ENCODE results near the gene CYP2A6. TPM values are rescaled to one million over a fixed set of nuclear protein-coding genes. Genes with fewer than 3 reads are reported as not detected.
A peak's percentile ranks its signal among the peaks of the same experiment; 100 is the strongest.
"Not testable (repeated sequence)": the region's sequence is repeated elsewhere in the genome, so short reads cannot be mapped to it uniquely, and the experiment has no call there.

The CYP2A6 gene
- total RNA-seq, 3 donors from 2014 or later = 0.38 to 0.50 (median 0.38) TPM

DNA sequence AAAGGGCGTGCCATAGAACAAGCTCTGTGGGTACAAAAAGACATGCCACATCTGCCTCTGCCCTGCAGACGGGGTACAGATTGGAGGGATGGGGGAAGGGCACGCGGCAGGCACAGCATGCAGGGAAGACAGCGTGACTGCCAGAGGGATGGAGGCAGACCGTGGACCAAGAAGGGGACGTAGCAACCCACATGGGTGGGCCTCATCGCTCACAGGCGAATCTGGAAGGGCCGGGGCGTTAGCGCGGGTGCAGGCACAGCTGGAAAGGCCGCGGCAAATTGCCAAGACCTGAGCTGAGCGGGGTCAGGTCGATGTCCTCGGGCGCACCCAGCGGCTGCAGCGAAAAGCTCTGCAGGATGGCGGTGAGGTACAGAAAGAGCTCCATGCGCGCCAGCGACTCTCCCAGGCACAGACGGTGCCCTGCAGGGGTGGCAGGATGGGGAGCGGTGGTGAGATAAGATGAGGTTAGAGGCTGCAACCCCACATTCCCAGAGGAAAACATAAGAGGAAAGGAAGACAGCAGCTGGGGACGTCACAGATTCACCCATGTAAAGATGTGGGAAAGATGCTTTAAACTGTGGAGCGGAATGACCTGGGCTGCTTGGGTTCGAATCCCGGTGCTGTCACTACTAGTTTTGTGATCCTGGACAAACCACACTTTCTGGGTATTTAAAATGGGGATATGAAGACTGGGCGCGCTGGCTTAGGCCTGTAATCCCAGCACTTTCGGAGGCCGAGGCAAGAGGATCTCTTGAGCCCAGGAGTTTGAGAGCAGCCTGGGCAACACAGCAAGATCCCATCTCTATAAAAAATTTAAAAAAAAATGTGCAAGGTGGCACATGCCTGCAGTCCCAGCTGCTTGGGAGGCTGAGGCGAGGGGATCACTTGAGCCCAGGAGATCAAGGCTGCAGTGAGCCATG, 31.5 kb downstream of the CYP2A6 start:
- peak; percentile 96 to 97 for ATAC-seq
- H3K9me3 Mint-ChIP-seq; H3K36me3 Mint-ChIP-seq (ENCODE audit: insufficient read depth); H3K27me3 Mint-ChIP-seq (ENCODE audit: low read depth): not testable (repeated sequence)
- Mint-ChIP-seq H3K4me1 (ENCODE audit: low read depth) (peaks cover 35% of the 10 kb centered on the region), H3K4me3 (peak overlapping the region; percentile 70)
- DNase-seq = peak; percentile 78

DNA sequence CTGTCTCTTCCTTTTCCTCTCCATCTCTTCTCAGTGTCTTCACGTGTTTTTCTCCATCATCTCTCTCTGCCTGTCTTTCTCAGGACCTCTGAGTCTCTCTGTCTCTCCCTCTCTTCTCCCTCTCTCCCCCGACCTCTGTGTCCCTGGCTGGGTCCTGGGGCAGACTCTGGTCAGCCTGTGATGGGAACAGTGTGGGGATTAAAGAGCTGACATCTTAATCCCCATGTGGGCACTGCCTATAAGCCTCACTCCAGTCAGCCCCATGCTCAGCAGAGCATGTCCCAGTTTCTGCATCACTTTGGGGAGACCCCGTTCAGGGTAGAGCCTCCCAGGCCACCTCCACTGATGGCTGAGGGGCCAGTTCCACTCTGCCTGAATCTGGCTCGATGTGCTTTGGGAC, 35.0 kb downstream of the CYP2A6 start:
- ATAC-seq = no peak
- Mint-ChIP-seq H3K4me1 (ENCODE audit: low read depth) (peaks cover 51% of the 10 kb centered on the region), H3K9me3 (no peaks in the 10 kb centered on the region), H3K4me3 (no peak overlapping the region), H3K36me3 (ENCODE audit: insufficient read depth) (no peaks in the 10 kb centered on the region), H3K27me3 (ENCODE audit: low read depth) (no peaks in the 10 kb centered on the region)
- no peak for DNase-seq

DNA sequence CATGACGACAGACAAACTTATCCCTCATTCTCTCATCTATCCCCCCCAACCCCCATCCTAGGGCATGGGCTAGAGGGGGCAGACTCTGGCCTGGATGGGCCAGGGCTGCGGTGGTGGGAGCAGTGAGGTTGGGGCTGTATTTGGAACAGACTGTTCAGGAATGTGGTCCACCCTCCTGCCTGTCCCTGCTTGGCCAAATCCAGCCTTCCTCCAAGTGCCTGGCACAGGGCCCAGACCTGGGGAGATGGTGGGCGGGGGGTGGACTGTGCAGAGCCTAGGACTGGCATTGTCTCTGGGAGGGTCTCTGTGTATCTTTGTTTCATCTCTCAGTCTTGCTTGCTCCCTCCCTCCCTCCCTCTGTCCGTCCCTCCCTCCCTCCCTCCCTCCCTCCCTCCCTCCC, 37.1 kb downstream of the CYP2A6 start:
- Mint-ChIP-seq H3K4me1 (ENCODE audit: low read depth) (peaks cover 46% of the 10 kb centered on the region), H3K4me3 (no peak overlapping the region), H3K9me3 (no peaks in the 10 kb centered on the region), H3K27me3 (ENCODE audit: low read depth) (no peaks in the 10 kb centered on the region), H3K36me3 (ENCODE audit: insufficient read depth) (peaks cover 2% of the 10 kb centered on the region)
- DNase-seq (no peak), ATAC-seq (no peak)

DNA sequence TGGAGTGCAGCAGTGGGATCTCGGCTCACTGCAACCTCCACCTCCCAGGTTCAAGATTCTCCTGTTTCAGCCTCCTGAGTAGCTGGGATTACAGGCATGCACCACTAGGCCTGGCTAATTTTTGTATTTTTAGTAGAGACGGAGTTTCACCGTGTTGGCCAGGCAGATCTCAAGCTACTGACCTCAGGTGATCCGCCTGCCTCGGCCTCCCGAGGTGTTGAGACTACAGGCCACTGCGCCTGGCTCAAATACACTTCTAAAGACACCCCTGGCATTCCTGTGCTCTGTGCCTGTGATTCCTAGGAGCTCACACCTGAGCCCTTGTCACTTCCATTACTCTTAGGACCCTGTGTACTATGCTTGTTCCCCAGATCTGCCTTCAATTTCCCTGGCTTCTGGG, 37.7 kb downstream of the CYP2A6 start:
- ATAC-seq; H3K9me3 Mint-ChIP-seq; DNase-seq; H3K36me3 Mint-ChIP-seq (ENCODE audit: insufficient read depth); H3K27me3 Mint-ChIP-seq (ENCODE audit: low read depth): not testable (repeated sequence)
- Mint-ChIP-seq H3K4me3 (peak overlapping the region; percentile 87), H3K4me1 (ENCODE audit: low read depth) (peaks cover 45% of the 10 kb centered on the region)

DNA sequence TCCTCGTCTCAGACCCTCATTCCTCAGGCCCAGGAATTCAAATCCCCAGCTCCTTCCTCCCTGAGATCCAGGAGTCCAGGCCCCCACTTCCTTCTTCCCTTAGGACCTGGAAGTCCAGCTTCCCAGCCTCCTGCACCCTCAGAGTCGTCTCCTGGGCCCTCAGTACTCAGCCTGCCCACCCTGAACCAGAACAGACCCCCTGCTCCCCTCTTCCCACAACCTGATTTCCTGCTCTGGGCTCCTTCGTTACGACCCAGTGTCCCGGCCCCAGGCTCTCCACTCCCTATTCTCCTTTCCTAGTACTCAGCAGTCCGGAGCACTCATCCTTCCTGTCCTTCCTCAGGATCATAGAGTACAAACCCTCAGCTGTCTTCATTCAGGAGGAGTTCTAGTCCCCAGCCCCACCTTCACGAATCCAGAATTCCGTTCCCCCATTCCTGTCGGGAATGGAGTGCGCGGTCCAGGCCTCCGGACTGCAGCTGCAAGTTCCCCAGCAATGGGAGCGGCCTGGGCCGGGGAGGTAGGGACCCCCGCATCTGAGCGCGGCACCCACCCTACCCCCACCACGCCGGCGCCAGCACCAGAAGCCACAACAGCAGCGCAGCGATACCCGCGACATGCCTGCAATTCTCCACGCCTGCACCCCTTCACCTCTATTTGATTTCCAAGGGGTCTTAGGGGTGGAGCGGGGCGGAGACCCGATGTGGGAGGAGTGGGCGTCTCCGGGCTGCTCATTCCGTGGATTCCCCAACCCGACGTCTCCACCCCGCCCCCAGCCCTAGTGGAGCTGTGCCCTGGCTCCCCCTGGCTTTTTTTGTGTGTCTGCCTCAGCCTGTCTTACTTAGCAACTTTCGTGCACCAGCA, 38.5 kb downstream of the CYP2A6 start:
- DNase-seq = no peak

DNA sequence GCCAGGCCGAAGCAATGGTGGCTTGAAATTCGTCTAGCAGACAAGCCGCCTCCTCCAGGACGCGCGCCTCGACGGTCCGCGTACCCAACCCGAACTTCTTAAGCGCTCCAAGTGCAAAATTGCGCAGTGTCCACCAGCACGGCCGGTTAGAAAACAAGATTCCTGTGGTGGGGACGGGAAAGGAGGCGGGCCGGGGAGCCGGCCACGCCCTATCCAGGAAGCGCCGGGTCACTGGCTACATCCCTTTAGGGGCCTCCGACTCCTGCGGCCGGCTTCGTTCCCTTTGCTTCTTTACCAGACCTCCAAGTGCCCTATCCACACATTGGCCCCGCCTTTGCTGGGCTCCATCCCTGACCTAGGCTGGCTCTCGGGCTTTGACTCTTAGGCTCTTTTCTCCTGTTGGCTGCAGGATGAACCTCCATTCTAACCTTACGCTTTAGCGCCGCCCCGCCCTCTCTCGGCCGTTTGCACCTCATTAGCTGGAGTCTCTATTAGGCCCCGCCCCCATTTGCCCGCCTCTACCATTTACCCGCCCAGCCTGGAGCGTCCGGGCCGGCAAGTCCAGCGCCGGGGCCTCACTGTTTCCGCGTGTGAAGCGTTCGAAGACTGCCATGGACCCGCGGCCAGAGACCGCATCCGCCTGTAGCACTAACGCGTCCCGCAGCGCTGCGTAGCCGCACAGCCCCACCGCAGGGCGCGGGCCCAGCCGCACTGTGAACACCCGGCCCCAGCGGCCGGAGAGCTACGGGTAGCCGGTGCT, 39.4 kb downstream of the CYP2A6 start:
- Mint-ChIP-seq H3K4me3 (peak overlapping the region; percentile 87), H3K36me3 (ENCODE audit: insufficient read depth) (peaks cover 12% of the 10 kb centered on the region), H3K4me1 (ENCODE audit: low read depth) (peaks cover 59% of the 10 kb centered on the region)
- not testable (repeated sequence) for H3K9me3 Mint-ChIP-seq; H3K27me3 Mint-ChIP-seq (ENCODE audit: low read depth); DNase-seq
- ATAC-seq = peak; percentile 83 to 86

More for the DNA sequence above, 38.5 kb downstream of the CYP2A6 start:
- H3K4me1 Mint-ChIP-seq (ENCODE audit: low read depth) = peaks cover 50% of the 10 kb centered on the region
- H3K36me3 Mint-ChIP-seq (ENCODE audit: insufficient read depth) = peaks cover 10% of the 10 kb centered on the region
- H3K4me3 Mint-ChIP-seq = peak overlapping the region; percentile 87
- ATAC-seq = no peak
- H3K9me3 Mint-ChIP-seq = no peaks in the 10 kb centered on the region
- no peaks in the 10 kb centered on the region for H3K27me3 Mint-ChIP-seq (ENCODE audit: low read depth)

DNA sequence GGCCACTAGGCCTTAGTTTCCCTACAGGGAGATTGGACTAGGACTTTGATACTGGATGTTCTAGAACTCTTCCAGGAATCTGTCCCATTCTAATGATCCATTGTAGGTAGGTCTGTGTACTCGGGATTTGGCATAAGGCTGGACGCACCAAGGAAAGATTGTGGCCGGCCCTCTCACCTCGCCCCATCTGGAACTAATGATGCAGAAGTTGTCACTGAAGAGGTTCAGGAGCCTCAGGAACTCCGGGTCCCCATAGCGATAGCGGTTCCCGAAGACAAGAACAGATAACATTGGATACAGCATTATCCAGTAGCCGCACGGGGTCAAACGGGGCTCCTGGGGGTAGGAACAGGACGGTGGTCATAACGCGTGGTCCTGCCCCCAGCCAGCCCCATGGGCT, 40.1 kb downstream of the CYP2A6 start:
- Mint-ChIP-seq H3K9me3 (no peaks in the 10 kb centered on the region), H3K36me3 (ENCODE audit: insufficient read depth) (peaks cover 12% of the 10 kb centered on the region), H3K4me1 (ENCODE audit: low read depth) (peaks cover 66% of the 10 kb centered on the region), H3K4me3 (peak overlapping the region; percentile 49), H3K27me3 (ENCODE audit: low read depth) (no peaks in the 10 kb centered on the region)
- ATAC-seq (no peak), DNase-seq (no peak)

DNA sequence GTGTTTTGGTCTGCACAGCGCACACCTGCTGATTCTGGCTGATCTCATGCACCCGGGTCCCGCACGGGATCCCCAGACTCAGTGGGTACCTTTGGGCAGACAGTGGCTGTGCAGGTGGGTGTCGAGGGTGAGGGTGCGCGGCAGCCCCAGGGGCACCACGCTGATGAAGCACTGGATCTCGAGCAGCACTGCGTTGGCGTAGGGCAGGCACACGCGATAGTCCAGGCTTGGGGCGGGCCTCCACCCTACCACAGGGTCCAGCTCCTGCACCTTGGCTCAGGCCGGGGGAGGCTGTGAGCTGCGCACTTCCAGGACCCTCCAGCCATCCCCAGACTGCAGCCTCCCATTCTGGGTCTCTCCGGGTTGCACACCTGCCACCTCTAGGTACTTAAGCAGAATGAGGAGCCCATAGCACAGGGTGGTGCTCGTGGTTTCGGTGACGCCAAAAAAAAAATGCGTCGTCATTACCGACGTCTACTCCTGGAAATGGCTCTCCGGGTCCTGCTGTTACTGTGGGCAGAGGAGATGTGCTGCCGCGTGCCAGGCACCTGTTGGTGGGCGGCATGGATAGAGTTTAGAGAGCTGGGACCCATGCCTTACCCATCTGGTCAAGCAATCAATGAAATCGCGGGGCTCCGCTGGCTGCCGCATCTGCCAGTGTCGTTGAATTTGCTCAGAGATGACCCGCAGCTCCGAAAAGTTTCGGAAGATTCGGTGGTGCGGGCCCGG, 40.7 kb downstream of the CYP2A6 start:
- H3K4me1 Mint-ChIP-seq (ENCODE audit: low read depth) = peaks cover 72% of the 10 kb centered on the region
- ATAC-seq (no peak), DNase-seq (no peak)
- H3K36me3 Mint-ChIP-seq (ENCODE audit: insufficient read depth) = peaks cover 12% of the 10 kb centered on the region
- peak overlapping the region; percentile 49 for H3K4me3 Mint-ChIP-seq
- H3K9me3 Mint-ChIP-seq = no peaks in the 10 kb centered on the region
- no peaks in the 10 kb centered on the region for H3K27me3 Mint-ChIP-seq (ENCODE audit: low read depth)

DNA sequence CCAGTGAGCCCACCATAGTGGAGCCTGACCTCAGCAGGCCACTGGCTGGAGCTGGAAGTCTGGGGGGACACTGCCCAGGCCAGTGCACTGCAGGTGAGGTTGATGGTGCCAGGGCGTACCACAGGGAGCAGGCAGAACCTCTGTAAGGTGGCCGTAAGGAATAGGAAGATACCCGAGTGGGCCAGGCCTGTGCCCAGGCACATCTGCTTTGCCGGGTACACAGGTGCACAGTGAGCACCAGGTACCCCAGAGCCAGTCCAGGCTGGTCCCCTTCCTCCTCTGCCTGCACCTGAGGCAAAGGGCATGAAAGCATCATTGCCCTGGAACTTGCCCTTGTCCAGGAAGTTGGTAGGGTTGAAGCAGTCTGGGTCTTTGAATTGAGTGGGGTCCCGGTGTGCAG, 41.8 kb downstream of the CYP2A6 start:
- Mint-ChIP-seq H3K4me1 (ENCODE audit: low read depth) (peaks cover 80% of the 10 kb centered on the region), H3K9me3 (no peaks in the 10 kb centered on the region)

DNA sequence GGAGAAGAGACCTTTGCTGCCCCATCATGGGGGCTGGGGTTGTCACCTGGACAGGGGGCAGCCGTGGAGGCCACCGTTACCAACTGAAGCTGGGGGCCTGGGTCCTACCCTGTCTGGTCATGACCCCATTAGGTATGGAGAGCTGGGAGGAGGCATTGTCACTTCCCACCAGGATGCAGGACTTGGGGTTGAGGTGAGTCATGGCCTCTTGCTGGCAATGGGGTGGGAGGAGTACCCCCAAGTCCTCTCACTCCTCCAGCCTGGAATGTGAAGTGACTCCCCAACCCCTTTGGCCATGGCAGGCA, 42.3 kb downstream of the CYP2A6 start:
- no peak for DNase-seq
- H3K36me3 Mint-ChIP-seq (ENCODE audit: insufficient read depth) = peaks cover 14% of the 10 kb centered on the region
- H3K9me3 Mint-ChIP-seq = no peaks in the 10 kb centered on the region
- no peaks in the 10 kb centered on the region for H3K27me3 Mint-ChIP-seq (ENCODE audit: low read depth)
- peaks cover 84% of the 10 kb centered on the region for H3K4me1 Mint-ChIP-seq (ENCODE audit: low read depth)
- no peak overlapping the region for H3K4me3 Mint-ChIP-seq
- ATAC-seq = no peak

More for the DNA sequence above, 41.8 kb downstream of the CYP2A6 start:
- Mint-ChIP-seq H3K27me3 (ENCODE audit: low read depth) (no peaks in the 10 kb centered on the region), H3K36me3 (ENCODE audit: insufficient read depth) (peaks cover 14% of the 10 kb centered on the region), H3K4me3 (no peak overlapping the region)
- DNase-seq = no peak
- no peak for ATAC-seq

DNA sequence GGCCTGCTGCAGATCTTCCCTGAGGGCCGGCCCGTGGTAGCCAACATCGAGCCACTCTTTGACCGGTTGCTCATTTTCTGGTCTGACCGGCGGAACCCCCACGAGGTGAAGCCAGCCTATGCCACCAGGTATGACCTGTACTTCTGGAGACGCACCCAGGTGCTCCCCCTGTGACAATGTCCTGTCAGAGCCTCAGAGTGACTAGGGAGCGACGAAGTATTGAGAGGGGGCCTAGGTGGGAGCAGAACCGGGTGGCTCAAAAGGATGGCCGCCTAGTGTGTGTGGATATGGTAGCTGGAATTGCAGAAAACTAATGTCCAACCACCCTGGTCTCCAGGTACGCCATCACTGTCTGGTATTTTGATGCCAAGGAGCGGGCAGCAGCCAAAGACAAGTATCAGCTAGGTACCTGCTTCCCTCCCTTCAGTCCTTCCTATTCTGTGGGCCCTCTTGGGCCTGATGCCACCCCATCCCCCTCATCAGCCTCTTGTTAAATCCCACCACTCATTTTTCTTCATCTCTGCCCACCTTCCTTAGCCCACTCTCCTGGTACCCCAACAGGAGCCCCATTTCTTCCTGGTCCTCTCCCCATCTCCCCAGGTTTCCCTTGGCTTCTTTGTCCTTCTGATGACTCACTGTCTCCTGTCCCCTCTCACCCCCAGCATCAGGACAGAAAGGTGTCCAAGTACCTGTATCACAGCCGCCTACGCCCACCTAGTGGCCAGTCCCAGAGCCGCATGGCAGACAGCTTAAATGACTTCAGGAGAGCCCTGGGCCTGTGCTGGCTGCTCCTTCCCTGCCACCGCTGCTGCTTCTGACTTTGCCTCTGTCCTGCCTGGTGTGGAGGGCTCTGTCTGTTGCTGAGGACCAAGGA, 42.9 kb downstream of the CYP2A6 start:
- Mint-ChIP-seq H3K4me1 (ENCODE audit: low read depth) (peaks cover 84% of the 10 kb centered on the region), H3K27me3 (ENCODE audit: low read depth) (no peaks in the 10 kb centered on the region), H3K9me3 (no peaks in the 10 kb centered on the region), H3K36me3 (ENCODE audit: insufficient read depth) (peaks cover 15% of the 10 kb centered on the region), H3K4me3 (peak overlapping the region; percentile 77)
- ATAC-seq (no peak), DNase-seq (no peak)

DNA sequence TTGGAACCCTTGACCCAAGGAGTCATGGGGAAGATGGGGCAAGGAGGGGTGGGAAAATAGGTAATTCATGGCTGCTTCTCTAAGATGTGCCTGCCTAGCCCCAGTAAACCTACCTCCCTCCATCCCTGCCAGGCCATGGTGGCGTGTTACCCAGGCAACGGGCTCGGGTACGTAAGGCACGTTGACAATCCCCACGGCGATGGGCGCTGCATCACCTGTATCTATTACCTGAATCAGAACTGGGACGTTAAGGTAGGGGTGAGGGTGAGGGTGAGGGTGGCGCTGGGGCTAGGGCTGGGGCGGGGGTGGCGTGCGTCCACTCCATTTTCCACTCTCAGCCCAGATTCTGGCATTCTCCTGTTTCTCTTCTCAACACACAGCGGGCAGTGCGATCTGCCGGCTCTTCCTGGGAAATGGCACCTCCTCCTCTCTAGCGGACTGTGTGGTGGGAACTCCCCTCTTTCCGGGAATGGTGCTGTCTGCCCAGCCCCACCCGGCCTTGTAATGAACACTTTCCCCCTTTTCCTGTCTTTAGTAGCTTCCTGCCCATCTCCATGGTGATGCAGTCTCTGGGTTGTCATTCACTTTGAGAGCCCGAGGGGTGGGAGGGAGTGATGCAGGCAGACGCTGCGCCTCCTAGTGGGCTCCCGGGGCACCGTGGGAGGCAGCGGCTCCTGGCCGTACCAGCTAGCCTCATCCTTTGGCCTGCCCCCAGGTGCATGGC, 43.7 kb downstream of the CYP2A6 start:
- no peaks in the 10 kb centered on the region for H3K9me3 Mint-ChIP-seq

More for the DNA sequence above, 43.7 kb downstream of the CYP2A6 start:
- Mint-ChIP-seq H3K4me1 (ENCODE audit: low read depth) (peaks cover 84% of the 10 kb centered on the region), H3K36me3 (ENCODE audit: insufficient read depth) (peaks cover 21% of the 10 kb centered on the region), H3K4me3 (peak overlapping the region; percentile 77), H3K27me3 (ENCODE audit: low read depth) (no peaks in the 10 kb centered on the region)
- ATAC-seq = peak; percentile 55 to 59
- peak; percentile 74 for DNase-seq
